Measurements from ENCODE around the gene MACF1.

DNA sequence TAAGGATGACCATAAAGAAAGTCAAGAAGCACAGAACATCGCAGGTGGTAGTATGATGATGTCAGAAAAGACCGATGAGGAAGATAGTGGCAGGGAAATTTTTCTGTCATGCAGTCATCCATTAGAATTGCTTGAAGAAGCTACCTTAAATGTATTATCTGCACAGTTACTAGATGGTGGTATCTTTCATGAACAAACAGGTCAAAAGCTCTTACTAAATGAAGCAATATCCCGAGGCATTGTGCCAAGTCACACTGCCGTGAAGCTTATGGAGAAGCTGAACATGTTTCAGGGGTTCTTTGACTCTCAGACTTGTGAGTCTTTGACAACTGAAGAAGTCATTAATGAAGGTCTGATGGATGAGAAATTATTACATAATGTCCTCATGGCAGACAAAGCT lies 128.8 kb downstream of the MACF1 start:
- TF ChIP-seq CTCF (IDR thresholded peaks at IDR 0.05 in 4 of 5, conservative IDR thresholded peaks at IDR 0.05 in 1 of 5) (no peak), POLR2A (IDR thresholded peaks at IDR 0.05) (no peak)

Data from gastrocnemius medialis (tissue), 4 donors.